A549 (cell line): ENCODE measurements around the gene DRD5. TPM values are rescaled to one million over a fixed set of nuclear protein-coding genes. Genes with fewer than 3 reads are reported as not detected.

Source experiments
- ATAC-seq, 2 experiments: fragments of 200-7000 bp in 1 of 2; fragments of >200 bp in 1 of 2; cut with Nextera tagmentation in 1 of 2; cut with Tn5 transposase in 1 of 2; 3 replicates each; pipeline versions ENCODE4 v1.8.0 to v1.9.1; 2018 to 2020; ENCODE audit warnings: mild to moderate bottlenecking in 1 of 2, moderate library complexity in 1 of 2
- CTCF ChIA-PET: fragments of 300-600 bp; sonication (Branson Sonifier 250); formaldehyde crosslinking; extraction: SDS; loops from one replicate; lab custom pipeline; 2021; ENCODE audit warnings: antibody characterized with exemption, inconsistent platforms; lab: Yijun Ruan, JAX
- POLR2A ChIA-PET: fragments of 350-600 bp; formaldehyde crosslinking; extraction: SDS; loops from one replicate; lab custom pipeline; 2021; ENCODE audit warnings: antibody characterized with exemption, inconsistent platforms; lab: Yijun Ruan, JAX
- DNase-seq, 2 experiments: peaks; one replicate each; pipeline versions ENCODE4 v3.0.0 to v3.0.0-alpha.2; 2011 to 2016; ENCODE audit warnings: low read depth in 1 of 2, low spot score in 1 of 2
- FAIRE-seq: peaks from 2 replicates; lab custom pipeline; 2011; peaks lifted over from hg19 to GRCh38; lab: Jason Lieb, UNC
- H3K27ac ChIP-seq, 2 experiments: fragments of >200 bp; sonication (Bioruptor Twin); formaldehyde crosslinking; 3 replicates each; pipeline ENCODE4 v1.5.1; 2016 to 2017
- H3K4me1 ChIP-seq: fragments of >200 bp; sonication (Bioruptor Twin); formaldehyde crosslinking; 3 replicates; pipeline ENCODE4 v1.6.1; 2016
- H3K4me2 ChIP-seq: fragments of >200 bp; sonication (Bioruptor Twin); formaldehyde crosslinking; 3 replicates; pipeline ENCODE4 v1.6.1; 2016
- H3K4me3 ChIP-seq: fragments of >200 bp; sonication (Bioruptor Twin); formaldehyde crosslinking; 3 replicates; pipeline ENCODE4 v1.5.1; 2016
- H3K9me3 ChIP-seq: fragments of >200 bp; sonication (Bioruptor Twin); formaldehyde crosslinking; 3 replicates; pipeline ENCODE4 v1.6.1; 2016
- CHD2 ChIP-seq: fragments of 150-350 bp; IDR thresholded peaks from 2 replicates; pipeline ENCODE4 v1.6.1; 2014; ENCODE audit warnings: low read length; ENCODE audit not compliant: partially characterized antibody
- CTCF ChIP-seq: fragments of >200 bp; sonication (Bioruptor Twin); formaldehyde crosslinking; IDR thresholded peaks from 3 replicates; pipeline ENCODE4 v1.5.1; 2016
- EHF ChIP-seq: fragments of 250-450 bp; sonication (Bioruptor Pico); IDR thresholded peaks from 2 replicates; pipeline ENCODE4 v1.5.0; 2020; ENCODE audit warnings: mild to moderate bottlenecking
- ESRRA ChIP-seq: fragments of 150-350 bp; IDR thresholded peaks from 2 replicates; pipeline ENCODE4 v1.6.1; 2014; ENCODE audit warnings: mild to moderate bottlenecking, low read length, borderline replicate concordance
- FOSL2 ChIP-seq, 2 experiments: fragments of 450-650 bp in 1 of 2; fragments of >200 bp in 1 of 2; sonication (Bioruptor Twin) in 1 of 2; formaldehyde crosslinking; IDR thresholded peaks; 2 replicates each; pipeline versions ENCODE4 v1.5.0 to v1.6.1; 2016 to 2020; ENCODE audit warnings: mild to moderate bottlenecking in 1 of 2, moderate library complexity in 1 of 2
- GATA3 ChIP-seq: IDR thresholded peaks from 2 replicates; pipeline ENCODE4 v1.6.1; 2012; ENCODE audit warnings: borderline replicate concordance
- HOXA7 ChIP-seq: fragments of 250-450 bp; sonication (Bioruptor Pico); IDR thresholded peaks from 2 replicates; pipeline ENCODE4 v1.5.0; 2020; ENCODE audit warnings: mild to moderate bottlenecking, moderate library complexity
- KDM1A ChIP-seq: fragments of 200-600 bp; sonication (generic); IDR thresholded peaks from 2 replicates; pipeline ENCODE4 v1.6.1; 2016; ENCODE audit warnings: low read depth, mild to moderate bottlenecking
- KDM5A ChIP-seq: fragments of 200-600 bp; sonication (generic); IDR thresholded peaks from 2 replicates; pipeline ENCODE4 v1.6.1; 2016; ENCODE audit warnings: antibody characterized with exemption, mild to moderate bottlenecking
- MYC ChIP-seq: IDR thresholded peaks from 2 replicates; pipeline ENCODE4 v1.6.1; 2012; ENCODE audit warnings: mild to moderate bottlenecking, inconsistent platforms, low read length, improper control_type of control experiment, borderline replicate concordance
- NPAS2 ChIP-seq: fragments of 250-450 bp; sonication (Bioruptor Pico); IDR thresholded peaks from 2 replicates; pipeline ENCODE4 v1.8.0; 2022; ENCODE audit warnings: mild to moderate bottlenecking, moderate library complexity, borderline replicate concordance
- NR3C1 ChIP-seq: fragments of >200 bp; sonication (Bioruptor Twin); formaldehyde crosslinking; IDR thresholded peaks from 3 replicates; pipeline ENCODE4 v1.6.1; 2017
- PHF8 ChIP-seq: fragments of 200-600 bp; sonication (generic); IDR thresholded peaks from 2 replicates; pipeline ENCODE4 v1.6.1; 2016; ENCODE audit warnings: low read depth, mild to moderate bottlenecking, antibody characterized with exemption, moderate library complexity, borderline replicate concordance
- POLR2A ChIP-seq: IDR thresholded peaks from 2 replicates; pipeline ENCODE4 v1.6.1; 2012; ENCODE audit warnings: mild to moderate bottlenecking, low read length
- RAD21 ChIP-seq, 2 experiments: fragments of >200 bp in 1 of 2; sonication (Bioruptor Twin) in 1 of 2; formaldehyde crosslinking in 1 of 2; IDR thresholded peaks in 1 of 2; conservative IDR thresholded peaks in 1 of 2; 2 replicates in 1 of 2; 3 replicates in 1 of 2; pipeline ENCODE4 v1.6.1; 2012 to 2018; ENCODE audit warnings: inconsistent platforms in 1 of 2
- RARB ChIP-seq: fragments of 250-450 bp; sonication (Bioruptor Pico); IDR thresholded peaks from 2 replicates; pipeline ENCODE4 v1.8.0; 2021; ENCODE audit warnings: mild to moderate bottlenecking, moderate library complexity
- REST ChIP-seq: fragments of 200-600 bp; sonication (generic); IDR thresholded peaks from 2 replicates; pipeline ENCODE4 v1.6.1; 2016; ENCODE audit warnings: antibody characterized with exemption, mild to moderate bottlenecking, moderate library complexity
- RFX5 ChIP-seq: fragments of 450-650 bp; IDR thresholded peaks from 2 replicates; pipeline ENCODE4 v1.7.1; 2014; ENCODE audit warnings: antibody characterized with exemption, mild to moderate bottlenecking, moderate library complexity
- RNF2 ChIP-seq: fragments of 200-600 bp; sonication (generic); IDR thresholded peaks from 2 replicates; pipeline ENCODE4 v1.6.1; 2016; ENCODE audit warnings: low read depth, mild to moderate bottlenecking, antibody characterized with exemption, moderate library complexity, borderline replicate concordance
- ZC3H11A ChIP-seq: fragments of 450-650 bp; IDR thresholded peaks from 2 replicates; pipeline ENCODE4 v1.6.1; 2014; ENCODE audit warnings: antibody characterized with exemption, mild to moderate bottlenecking
- ZFP36 ChIP-seq: fragments of 450-650 bp; IDR thresholded peaks from 2 replicates; pipeline ENCODE4 v1.6.1; 2014; ENCODE audit warnings: borderline replicate concordance; ENCODE audit not compliant: partially characterized antibody
- WGBS: methylation state at CpG from one replicate; pipeline ENCODE4 v1.1.6; 2017; ENCODE audit errors: missing lambda C conversion rate; 5-methylcytosine and 5-hydroxymethylcytosine counted together
- polyA plus RNA-seq, 4 experiments: library from polyadenylated mRNA; depleted of rRNA in 3 of 4; stranded (reverse); fragments of >200 nt; fragmentation: RNase III in 1 of 4; extraction: RNeasy Plus Mini Kit Qiagen cat#74134 plus additional on column Dnase treatment in 1 of 4; gene quantifications; 2 replicates in 3 of 4; 3 replicates in 1 of 4; pipeline ENCODE4 v1.2.3, GENCODE V29; 2011 to 2017
- TF ChIP-seq, protein P1 (sequence below): fragments of 150-350 bp; IDR thresholded peaks from 2 replicates; pipeline ENCODE4 v1.6.1; 2014; ENCODE audit warnings: low read depth, mild to moderate bottlenecking, low read length

DRD5 gene
- polyA plus RNA-seq, 2 of the 4 experiments (the other 2 are of a cell fraction): not detected

DNA sequence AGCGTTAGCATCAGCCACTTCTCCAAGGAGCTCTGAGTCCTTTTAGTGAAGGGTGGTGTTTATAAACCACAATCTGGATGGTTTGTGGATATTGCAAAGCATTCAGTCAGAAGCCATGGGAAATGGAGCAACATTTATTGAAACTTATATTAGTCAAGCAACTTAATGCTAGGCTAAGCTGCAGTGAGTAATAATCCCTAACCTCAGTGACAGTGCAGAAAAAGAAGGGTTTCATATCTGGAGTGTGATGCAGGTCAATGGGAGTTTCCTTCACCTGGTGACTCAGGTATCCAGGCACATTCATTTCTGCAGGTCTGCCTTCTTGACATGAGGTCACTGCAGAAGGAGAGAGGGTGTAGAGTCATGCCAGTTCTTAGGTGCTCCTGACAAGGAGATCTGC, 10.4 kb upstream of the DRD5 start:
- CTCF ChIA-PET: no interaction called here
- H3K4me3 ChIP-seq: no peak overlapping the region
- WGBS: 9% methylated on average over 1 of the region's 1 CpG
- no peak overlapping the region for H3K27ac ChIP-seq
- H3K9me3 ChIP-seq: no peaks in the 10 kb centered on the region
- ATAC-seq: no peak
- no peaks in the 10 kb centered on the region for H3K4me1 ChIP-seq
- TF ChIP-seq GATA3: no peak
- no peak for TF ChIP-seq RARB (CRISPR knock-in tag)
- no peak for TF ChIP-seq CTCF
- no peak for FAIRE-seq
- DNase-seq: no peak
- POLR2A ChIA-PET: no interaction called here
- H3K4me2 ChIP-seq: no peak overlapping the region

DNA sequence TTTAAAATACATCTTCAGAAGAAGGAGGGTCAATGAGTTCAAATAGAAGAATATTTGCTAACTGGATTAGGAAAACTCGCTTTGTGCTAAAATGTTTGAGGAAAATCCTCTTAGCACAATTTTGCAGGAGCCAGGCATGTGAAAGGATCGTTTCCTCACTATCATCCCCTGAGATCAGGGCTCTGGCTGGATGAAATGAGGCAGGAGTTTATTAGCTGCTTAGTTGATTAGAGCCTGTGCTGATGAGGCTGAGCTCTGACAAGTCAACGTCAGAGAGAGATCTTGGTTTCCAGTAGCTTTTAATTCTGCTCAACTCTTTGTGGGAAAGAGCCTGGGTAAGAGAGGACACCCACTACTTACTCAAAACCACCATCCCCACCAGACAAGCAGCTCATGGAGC, 8.0 kb upstream of the DRD5 start:
- WGBS: 0% methylated on average over 3 of the region's 3 CpGs
- Histone ChIP-seq H3K4me1 (no peaks in the 10 kb centered on the region), H3K9me3 (no peaks in the 10 kb centered on the region), H3K4me2 (no peak overlapping the region)
- POLR2A ChIA-PET: no interaction called here
- FAIRE-seq: no peak
- TF ChIP-seq NPAS2 (CRISPR knock-in tag) (no peak), EHF (CRISPR knock-in tag) (no peak), FOSL2 (IDR thresholded peaks at IDR 0.05) (no peak), FOSL2 (CRISPR knock-in tag; IDR thresholded peaks at IDR 0.05) (no peak), RFX5 (no peak), RAD21 (conservative IDR thresholded peaks at IDR 0.05 in 1 of 2, IDR thresholded peaks at IDR 0.05 in 1 of 2) (no peak), HOXA7 (CRISPR knock-in tag) (no peak), ESRRA (no peak), KDM1A (no peak), REST (no peak), ZC3H11A (no peak), MYC (no peak), ZFP36 (no peak)
- TF ChIP-seq, all 56 proteins: peak for 0
- CTCF ChIA-PET: interaction anchor here (1.5 kb wide), 1 partner anchor 11 kb away, joined by 5 read pairs; no protein-coding TSS in a partner anchor
- ATAC-seq (no peak), DNase-seq (no peak)
- H3K4me3 ChIP-seq: no peak overlapping the region
- H3K27ac ChIP-seq: no peak overlapping the region

- no peaks in the 10 kb centered on the region for H3K9me3 ChIP-seq
- POLR2A ChIA-PET: no interaction called here
- no peak for ATAC-seq
- no CpG with 5 or more reads among the region's 22 CpGs for WGBS
- TF ChIP-seq RNF2 (no peak), KDM5A (no peak), REST (no peak), PHF8 (no peak), NR3C1 (no peak), RARB (CRISPR knock-in tag) (no peak), RFX5 (no peak), POLR2A (no peak), RAD21 (conservative IDR thresholded peaks at IDR 0.05 in 1 of 2, IDR thresholded peaks at IDR 0.05 in 1 of 2) (no peak), CHD2 (no peak), ESRRA (no peak), KDM1A (no peak)
- TF ChIP-seq, protein P1, sequence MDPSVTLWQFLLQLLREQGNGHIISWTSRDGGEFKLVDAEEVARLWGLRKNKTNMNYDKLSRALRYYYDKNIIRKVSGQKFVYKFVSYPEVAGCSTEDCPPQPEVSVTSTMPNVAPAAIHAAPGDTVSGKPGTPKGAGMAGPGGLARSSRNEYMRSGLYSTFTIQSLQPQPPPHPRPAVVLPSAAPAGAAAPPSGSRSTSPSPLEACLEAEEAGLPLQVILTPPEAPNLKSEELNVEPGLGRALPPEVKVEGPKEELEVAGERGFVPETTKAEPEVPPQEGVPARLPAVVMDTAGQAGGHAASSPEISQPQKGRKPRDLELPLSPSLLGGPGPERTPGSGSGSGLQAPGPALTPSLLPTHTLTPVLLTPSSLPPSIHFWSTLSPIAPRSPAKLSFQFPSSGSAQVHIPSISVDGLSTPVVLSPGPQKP: no peak
- no peak for FAIRE-seq
- no peaks in the 10 kb centered on the region for H3K4me1 ChIP-seq
- H3K4me2 ChIP-seq: no peak overlapping the region
- DNase-seq: no peak
- no peak overlapping the region for H3K27ac ChIP-seq
- CTCF ChIA-PET: no interaction called here
- H3K4me3 ChIP-seq: no peak overlapping the region
Measured at GRCh38 chr4:9782136-9782436, 652 bp downstream of the DRD5 start.
